KMS-11 (cell line): ENCODE results near the gene BCAS1.

Experiments
- H2AFZ ChIP-seq: fragments of 200-600 bp; sonication (generic); 2 replicates; pipeline ENCODE4 v1.6.1; 2016; ENCODE audit warnings: antibody characterized with exemption, mixed run types, low read depth
- H3K27ac ChIP-seq: fragments of 200-600 bp; sonication (generic); 2 replicates; pipeline ENCODE4 v1.6.1; 2016; ENCODE audit warnings: mild to moderate bottlenecking, mixed run types
- H3K27me3 ChIP-seq: fragments of 200-600 bp; sonication (generic); 2 replicates; pipeline ENCODE4 v1.6.1; 2017; ENCODE audit warnings: mild to moderate bottlenecking, low read depth, mixed run types, moderate library complexity; ENCODE audit not compliant: insufficient read depth
- H3K36me3 ChIP-seq: fragments of 200-600 bp; sonication (generic); 2 replicates; pipeline ENCODE4 v1.6.1; 2017; ENCODE audit warnings: mild to moderate bottlenecking, mixed run types; ENCODE audit not compliant: insufficient read depth
- H3K4me1 ChIP-seq: fragments of 200-600 bp; sonication (generic); 2 replicates; pipeline ENCODE4 v1.6.1; 2016; ENCODE audit warnings: mild to moderate bottlenecking, low read depth, mixed run types; ENCODE audit not compliant: poor library complexity, severe bottlenecking
- H3K4me2 ChIP-seq: fragments of 200-600 bp; sonication (generic); 2 replicates; pipeline ENCODE4 v1.7.0; 2016; ENCODE audit warnings: mild to moderate bottlenecking, mixed run types
- H3K4me3 ChIP-seq: fragments of 200-600 bp; sonication (generic); IDR thresholded peaks from 2 replicates; pipeline ENCODE4 v1.6.1; 2017; ENCODE audit warnings: low read depth, low read length, mixed read lengths; ENCODE audit not compliant: insufficient read depth
- H3K79me2 ChIP-seq: fragments of 200-600 bp; sonication (generic); 2 replicates; pipeline ENCODE4 v1.6.1; 2016; ENCODE audit warnings: low read depth, mixed run types; ENCODE audit not compliant: insufficient read depth
- H3K9ac ChIP-seq: fragments of 200-600 bp; sonication (generic); 2 replicates; pipeline ENCODE4 v1.6.1; 2016; ENCODE audit warnings: mild to moderate bottlenecking, mixed run types
- H4K20me1 ChIP-seq: fragments of 200-600 bp; sonication (generic); 2 replicates; pipeline ENCODE4 v1.6.1; 2016; ENCODE audit warnings: mild to moderate bottlenecking, mixed run types; ENCODE audit not compliant: insufficient read depth
- CTCF ChIP-seq: fragments of 200-600 bp; sonication (generic); conservative IDR thresholded peaks from 2 replicates; pipeline ENCODE4 v1.6.1; 2017; ENCODE audit warnings: low read depth, mild to moderate bottlenecking, antibody characterized with exemption, low read length, moderate library complexity, mixed read lengths

Gene BCAS1

GRCh38 chr20:53907968-53908751 lies 162.2 kb downstream of the BCAS1 start:
- Histone ChIP-seq H3K36me3 (no peaks in the 10 kb centered on the region), H3K27me3 (no peaks in the 10 kb centered on the region), H3K4me2 (no peak overlapping the region), H2AFZ (no peak overlapping the region), H3K9ac (no peak overlapping the region), H3K4me3 (no peak overlapping the region), H3K4me1 (peaks cover 17% of the 10 kb centered on the region), H3K79me2 (no peaks in the 10 kb centered on the region), H4K20me1 (no peaks in the 10 kb centered on the region), H3K27ac (no peak overlapping the region)
- TF ChIP-seq CTCF: no peak

- no peaks in the 10 kb centered on the region for H3K36me3 ChIP-seq
- H3K4me2 ChIP-seq: no peak overlapping the region
- H3K27me3 ChIP-seq: no peaks in the 10 kb centered on the region
- no peaks in the 10 kb centered on the region for H3K79me2 ChIP-seq
- peaks cover 21% of the 10 kb centered on the region for H3K4me1 ChIP-seq
- no peak overlapping the region for H3K4me3 ChIP-seq
- no peak for TF ChIP-seq CTCF
- H4K20me1 ChIP-seq: no peaks in the 10 kb centered on the region
- H2AFZ ChIP-seq: no peak overlapping the region
- no peak overlapping the region for H3K9ac ChIP-seq
- no peak overlapping the region for H3K27ac ChIP-seq
Observed at GRCh38 chr20:53905820-53906191, 164.6 kb downstream of the BCAS1 start.

GRCh38 chr20:53905019-53905819 lies 165.2 kb downstream of the BCAS1 start:
- H3K4me1 ChIP-seq: peaks cover 27% of the 10 kb centered on the region
- H3K9ac ChIP-seq: no peak overlapping the region
- no peak for TF ChIP-seq CTCF
- no peak overlapping the region for H3K4me3 ChIP-seq
- H3K4me2 ChIP-seq: no peak overlapping the region
- H2AFZ ChIP-seq: no peak overlapping the region
- H3K27ac ChIP-seq: no peak overlapping the region
- H3K36me3 ChIP-seq: no peaks in the 10 kb centered on the region
- no peaks in the 10 kb centered on the region for H3K27me3 ChIP-seq
- no peaks in the 10 kb centered on the region for H4K20me1 ChIP-seq
- H3K79me2 ChIP-seq: no peaks in the 10 kb centered on the region

GRCh38 chr20:53904261-53904660 lies 166.1 kb downstream of the BCAS1 start:
- H3K79me2 ChIP-seq: no peaks in the 10 kb centered on the region
- no peaks in the 10 kb centered on the region for H3K27me3 ChIP-seq
- no peak for TF ChIP-seq CTCF
- no peaks in the 10 kb centered on the region for H3K36me3 ChIP-seq
- no peak overlapping the region for H2AFZ ChIP-seq
- H3K9ac ChIP-seq: no peak overlapping the region
- no peaks in the 10 kb centered on the region for H4K20me1 ChIP-seq
- no peak overlapping the region for H3K4me3 ChIP-seq
- no peak overlapping the region for H3K27ac ChIP-seq
- peaks cover 36% of the 10 kb centered on the region for H3K4me1 ChIP-seq
- no peak overlapping the region for H3K4me2 ChIP-seq
